ENCODE measurements around the gene BABAM2.
"Not testable (repeated sequence)": the region's sequence is repeated elsewhere in the genome, so short reads cannot be mapped to it uniquely, and the experiment has no call there.

BABAM2 gene

GRCh38 chr2:27890146-27890923 lies at the start of gene BABAM2, which contains the start of gene RBKS:
Gene BABAM2, plus strand, starts transcription at chr2:27890729. Its CDS starts 3,828 bp downstream, at chr2:27894557.
Gene RBKS, minus strand, starts transcription at chr2:27890387. Its CDS starts 42 bp downstream, at chr2:27890345.
- DNase-seq: peak; percentile 88

GRCh38 chr2:27842894-27843293 lies 47.6 kb upstream of the BABAM2 start:
- DNase-seq: no peak

GRCh38 chr2:27843992-27844391 lies 46.5 kb upstream of the BABAM2 start:
- DNase-seq: no peak

- DNase-seq: no peak
Measured at GRCh38 chr2:27844821-27845255, 45.7 kb upstream of the BABAM2 start.

- DNase-seq: no peak
Measured at GRCh38 chr2:27847333-27847732, 43.2 kb upstream of the BABAM2 start.

GRCh38 chr2:27849558-27850205 lies 40.8 kb upstream of the BABAM2 start:
- DNase-seq: no peak

GRCh38 chr2:27852691-27853090 lies 37.8 kb upstream of the BABAM2 start:
- DNase-seq: no peak

GRCh38 chr2:27854229-27854862 lies 36.2 kb upstream of the BABAM2 start:
- DNase-seq: no peak

GRCh38 chr2:27855476-27855875 lies 35.1 kb upstream of the BABAM2 start:
- no peak for DNase-seq

GRCh38 chr2:27856386-27856785 lies 34.1 kb upstream of the BABAM2 start:
- DNase-seq: no peak

GRCh38 chr2:27856956-27857355 lies 33.6 kb upstream of the BABAM2 start:
- DNase-seq: no peak

GRCh38 chr2:27857417-27858172 lies 32.9 kb upstream of the BABAM2 start:
- peak; percentile 22 for DNase-seq

- no peak for DNase-seq
Measured at GRCh38 chr2:27860111-27860510, 30.4 kb upstream of the BABAM2 start.

GRCh38 chr2:27863146-27863545 lies 27.4 kb upstream of the BABAM2 start:
- no peak for DNase-seq

GRCh38 chr2:27863955-27864354 lies 26.6 kb upstream of the BABAM2 start:
- not testable (repeated sequence) for DNase-seq

GRCh38 chr2:27866237-27866636 lies 24.3 kb upstream of the BABAM2 start:
- DNase-seq: no peak

GRCh38 chr2:27869763-27870162 lies 20.8 kb upstream of the BABAM2 start:
- no peak for DNase-seq

- DNase-seq: no peak
Measured at GRCh38 chr2:27870724-27871123, 19.8 kb upstream of the BABAM2 start.

GRCh38 chr2:27871802-27872201 lies 18.7 kb upstream of the BABAM2 start:
- no peak for DNase-seq

- no peak for DNase-seq
Measured at GRCh38 chr2:27873091-27873490, 17.4 kb upstream of the BABAM2 start.

GRCh38 chr2:27875089-27875881 lies 15.2 kb upstream of the BABAM2 start:
- no peak for DNase-seq

- no peak for DNase-seq
Measured at GRCh38 chr2:27878825-27879224, 11.7 kb upstream of the BABAM2 start.
